ENCODE results near the gene CD83.

The CD83 gene

DNA sequence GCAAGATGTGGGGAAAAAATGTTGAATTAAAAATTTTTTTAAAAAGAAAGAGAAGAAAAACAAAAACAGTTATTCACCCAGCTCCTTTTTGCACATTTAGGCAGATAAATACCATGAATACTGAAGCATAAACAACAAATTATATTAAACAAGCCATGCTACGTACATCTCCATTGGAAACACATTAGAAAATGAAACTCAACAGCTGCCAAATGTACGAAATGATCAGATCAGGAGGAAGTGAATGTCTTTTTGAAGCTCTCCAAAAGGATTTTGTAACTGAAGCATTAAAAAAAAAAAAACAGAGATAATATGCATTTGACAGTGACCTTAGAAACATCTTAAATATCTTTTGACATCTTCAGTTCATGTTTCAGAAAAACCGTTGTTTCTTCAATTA is 56.7 kb downstream of the CD83 start:
- CTCF ChIA-PET, result interaction anchor here (0.5 kb wide), 1 partner anchor 868 kb away, joined by 3 read pairs; no protein-coding TSS in a partner anchor
- POLR2A ChIA-PET (ENCODE audit: low non-redundant PET), result no interaction called here
- DNase-seq (ENCODE audit: low spot score), result no peak
- H3K27ac ChIP-seq, result no peak overlapping the region
- TF ChIP-seq, protein P1, sequence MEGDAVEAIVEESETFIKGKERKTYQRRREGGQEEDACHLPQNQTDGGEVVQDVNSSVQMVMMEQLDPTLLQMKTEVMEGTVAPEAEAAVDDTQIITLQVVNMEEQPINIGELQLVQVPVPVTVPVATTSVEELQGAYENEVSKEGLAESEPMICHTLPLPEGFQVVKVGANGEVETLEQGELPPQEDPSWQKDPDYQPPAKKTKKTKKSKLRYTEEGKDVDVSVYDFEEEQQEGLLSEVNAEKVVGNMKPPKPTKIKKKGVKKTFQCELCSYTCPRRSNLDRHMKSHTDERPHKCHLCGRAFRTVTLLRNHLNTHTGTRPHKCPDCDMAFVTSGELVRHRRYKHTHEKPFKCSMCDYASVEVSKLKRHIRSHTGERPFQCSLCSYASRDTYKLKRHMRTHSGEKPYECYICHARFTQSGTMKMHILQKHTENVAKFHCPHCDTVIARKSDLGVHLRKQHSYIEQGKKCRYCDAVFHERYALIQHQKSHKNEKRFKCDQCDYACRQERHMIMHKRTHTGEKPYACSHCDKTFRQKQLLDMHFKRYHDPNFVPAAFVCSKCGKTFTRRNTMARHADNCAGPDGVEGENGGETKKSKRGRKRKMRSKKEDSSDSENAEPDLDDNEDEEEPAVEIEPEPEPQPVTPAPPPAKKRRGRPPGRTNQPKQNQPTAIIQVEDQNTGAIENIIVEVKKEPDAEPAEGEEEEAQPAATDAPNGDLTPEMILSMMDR (conservative IDR thresholded peaks at IDR 0.05; ENCODE audit: low read depth), result no peak

DNA sequence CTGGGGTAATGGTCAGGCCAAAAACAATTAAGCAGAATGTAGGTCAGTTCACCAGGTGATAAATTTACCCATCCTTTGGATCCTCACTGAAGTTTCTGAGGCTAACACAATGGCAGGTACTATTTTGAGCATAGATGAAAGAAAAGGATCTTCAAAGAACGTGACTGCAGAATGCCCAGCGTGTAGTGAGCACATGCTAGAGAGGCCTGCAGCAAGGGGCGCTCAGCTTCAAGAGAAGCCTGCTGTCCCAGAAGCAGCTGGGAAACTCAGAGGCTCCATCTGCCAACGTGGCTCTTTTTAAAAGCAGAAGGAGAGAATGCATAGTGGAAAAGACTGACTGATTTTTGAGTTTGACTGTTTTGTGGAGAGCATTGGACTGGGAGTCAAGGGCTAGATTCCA is 57.4 kb downstream of the CD83 start:
- ChIA-PET POLR2A (ENCODE audit: low non-redundant PET) (no interaction called here), CTCF (interaction anchor here (0.6 kb wide), 1 partner anchor 407 kb away, joined by 3 read pairs; no protein-coding TSS in a partner anchor)
- TF ChIP-seq, protein P1 (conservative IDR thresholded peaks at IDR 0.05; ENCODE audit: low read depth), result no peak

DNA sequence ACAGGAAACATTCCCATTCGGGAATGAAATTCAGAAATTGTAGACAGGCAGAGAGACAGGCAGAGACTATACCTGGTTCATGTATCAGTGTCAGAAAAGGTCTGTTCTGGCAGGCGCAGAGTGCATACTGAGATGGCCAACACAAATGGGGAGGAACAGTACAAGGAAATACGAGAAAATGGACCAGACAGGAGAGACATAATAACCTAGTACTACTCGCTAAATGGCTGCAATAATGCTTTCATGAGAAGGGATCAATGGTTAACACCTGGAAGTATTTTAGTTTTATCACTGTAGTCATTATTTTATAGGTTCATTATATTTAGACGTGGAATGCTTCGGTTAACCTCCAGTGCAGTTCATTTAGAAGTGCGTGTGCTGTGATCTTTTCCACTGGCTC is 58.9 kb downstream of the CD83 start:
- POLR2A ChIA-PET (ENCODE audit: low non-redundant PET), result no interaction called here
- no peak for DNase-seq (ENCODE audit: low spot score)
- TF ChIP-seq, protein P1 (conservative IDR thresholded peaks at IDR 0.05; ENCODE audit: low read depth), result no peak
- no peak overlapping the region for H3K27ac ChIP-seq
- CTCF ChIA-PET, result no interaction called here

More for the DNA sequence above, 57.4 kb downstream of the CD83 start:
- no peak for DNase-seq (ENCODE audit: low spot score)
- no peak overlapping the region for H3K27ac ChIP-seq

DNA sequence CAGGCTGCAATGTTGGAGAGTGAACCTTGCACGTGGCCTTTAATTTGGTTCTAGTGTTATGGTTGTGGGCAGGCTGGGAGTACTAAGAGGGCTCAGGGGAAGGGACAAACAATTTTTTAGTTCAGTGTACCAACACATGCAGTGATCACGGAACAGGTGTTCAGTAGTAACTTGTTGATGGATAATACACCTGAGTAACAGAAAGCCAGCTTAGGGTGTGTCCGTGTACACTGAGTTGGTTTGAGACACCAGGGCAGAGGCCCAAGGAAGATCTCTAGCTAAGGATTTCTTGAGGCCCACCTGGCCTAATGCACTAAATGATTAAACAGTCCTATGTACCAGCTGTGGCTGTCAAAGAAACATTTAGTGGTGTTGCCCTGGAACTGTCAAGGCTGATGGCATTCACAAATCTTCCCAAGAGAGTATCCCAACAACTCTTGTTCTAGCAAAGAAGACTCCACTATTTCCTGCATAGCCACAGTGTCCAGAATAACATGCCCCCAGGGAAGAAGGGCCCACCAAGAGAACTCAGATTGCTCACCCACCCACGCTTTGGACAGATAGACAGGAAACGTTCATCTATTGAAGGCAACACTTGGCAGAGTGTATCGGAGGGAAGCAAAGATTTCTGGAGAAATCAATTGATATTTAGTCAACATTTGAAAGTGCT is 60.0 kb downstream of the CD83 start:
- ChIA-PET POLR2A (ENCODE audit: low non-redundant PET) (no interaction called here), CTCF (no interaction called here)
- H3K27ac ChIP-seq, result no peak overlapping the region
- TF ChIP-seq, protein P1 (conservative IDR thresholded peaks at IDR 0.05; ENCODE audit: low read depth), result no peak
- DNase-seq (ENCODE audit: low spot score), result no peak

GRCh38 chr6:14178083-14178445 is 60.5 kb downstream of the CD83 start:
- CTCF ChIA-PET, result no interaction called here
- POLR2A ChIA-PET (ENCODE audit: low non-redundant PET), result no interaction called here
- no peak for DNase-seq (ENCODE audit: low spot score)
- TF ChIP-seq, protein P1 (conservative IDR thresholded peaks at IDR 0.05; ENCODE audit: low read depth), result no peak
- H3K27ac ChIP-seq, result no peak overlapping the region

- no peak overlapping the region for H3K27ac ChIP-seq
- POLR2A ChIA-PET (ENCODE audit: low non-redundant PET), result no interaction called here
- no peak for DNase-seq (ENCODE audit: low spot score)
- TF ChIP-seq, protein P1 (conservative IDR thresholded peaks at IDR 0.05; ENCODE audit: low read depth), result no peak
- CTCF ChIA-PET, result interaction anchor here (0.6 kb wide), 1 partner anchor 9 kb away, joined by 3 read pairs; no protein-coding TSS in a partner anchor
Observed at GRCh38 chr6:14180609-14181008, 63.0 kb downstream of the CD83 start.

Measured in RWPE1 (cell line).